GM21529 (cell line): ENCODE results near the gene WFDC5.
"Not testable (repeated sequence)": the region's sequence is repeated elsewhere in the genome, so short reads cannot be mapped to it uniquely, and the experiment has no call there.

Experiments
- ATAC-seq: cut with Tn5 transposase; IDR thresholded peaks from one replicate; pipeline ENCODE4 v1.9.1; 2021; ENCODE audit not compliant: unreplicated experiment

WFDC5 gene, protein sequence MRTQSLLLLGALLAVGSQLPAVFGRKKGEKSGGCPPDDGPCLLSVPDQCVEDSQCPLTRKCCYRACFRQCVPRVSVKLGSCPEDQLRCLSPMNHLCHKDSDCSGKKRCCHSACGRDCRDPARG

DNA sequence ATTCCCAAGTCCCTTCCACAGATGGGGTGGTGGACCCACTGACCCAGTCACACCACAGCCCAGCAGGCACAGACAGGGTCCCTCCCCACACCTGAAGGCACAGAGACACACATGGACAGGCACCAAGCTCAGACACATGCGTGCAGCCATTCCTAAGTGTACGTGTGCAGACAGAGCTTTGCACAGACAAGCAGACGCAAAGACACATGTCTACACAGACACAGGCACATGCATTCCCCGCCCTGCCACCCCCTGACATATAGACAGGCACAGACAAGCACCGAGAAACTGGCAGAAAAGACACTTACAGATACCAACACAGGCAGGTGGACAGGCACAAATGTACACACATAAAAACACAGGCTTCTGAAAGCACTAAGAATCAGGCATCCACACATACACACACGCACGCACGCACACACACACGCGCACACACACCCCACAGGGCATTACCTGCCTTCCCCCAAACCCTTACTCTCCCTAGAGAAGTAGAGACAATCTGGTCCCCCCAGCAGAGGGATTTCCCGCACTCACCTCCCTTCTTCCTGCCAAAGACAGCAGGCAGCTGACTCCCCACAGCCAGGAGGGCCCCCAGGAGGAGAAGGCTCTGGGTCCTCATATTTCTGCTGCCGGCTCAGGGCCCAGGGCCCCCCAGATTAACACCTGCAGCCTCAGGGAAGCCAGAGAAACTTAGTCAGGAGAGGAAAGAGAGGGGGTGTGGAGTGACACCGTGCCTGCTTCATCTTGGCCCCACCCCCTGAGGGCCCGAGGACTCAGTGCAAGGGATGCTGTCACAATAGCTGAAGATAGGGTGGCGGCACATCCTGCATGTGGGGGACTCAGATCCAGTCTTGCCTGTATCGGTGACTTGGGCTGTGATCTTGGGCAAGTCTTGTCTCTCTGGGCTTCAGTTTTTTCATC, at the start of gene WFDC5:
Gene WFDC5, minus strand, starts transcription at position 710 of the 921 bp plus-strand sequence. Its CDS starts 91 bp downstream, at position 619.
- no peak for ATAC-seq

DNA sequence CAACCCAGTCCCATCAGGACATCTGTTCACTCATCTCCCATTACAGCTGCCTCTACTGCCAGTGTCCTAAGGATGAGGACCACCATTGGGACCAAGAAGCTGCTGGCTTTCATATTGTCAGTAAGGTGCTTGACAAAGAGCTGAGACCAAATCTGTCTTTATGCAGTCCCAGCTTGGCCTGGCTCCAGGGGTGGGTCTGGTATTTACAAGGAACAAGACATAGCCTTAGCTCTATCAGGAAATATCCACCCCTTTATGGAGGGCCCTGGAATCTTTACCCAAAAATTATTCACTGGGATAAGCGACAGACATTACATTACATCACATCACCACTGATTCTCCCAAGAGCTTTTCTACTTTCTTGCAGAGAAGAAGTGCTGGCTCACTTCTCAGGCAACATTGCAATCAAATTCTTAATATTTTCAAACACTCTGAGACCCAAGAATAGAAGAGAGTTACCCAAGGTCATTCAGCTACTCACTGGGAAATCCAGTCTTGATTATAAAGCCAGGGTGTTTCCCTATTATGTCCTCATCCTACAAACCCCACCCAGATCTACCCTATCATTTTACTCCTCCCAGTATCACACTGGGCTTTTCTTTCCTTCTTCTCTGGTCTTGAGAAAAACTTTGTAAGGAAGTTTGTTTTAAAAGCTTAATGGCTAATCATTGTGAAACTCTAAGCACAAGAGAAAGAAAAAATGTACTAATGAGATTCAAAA, 48.3 kb upstream of the WFDC5 start:
- ATAC-seq: no peak

DNA sequence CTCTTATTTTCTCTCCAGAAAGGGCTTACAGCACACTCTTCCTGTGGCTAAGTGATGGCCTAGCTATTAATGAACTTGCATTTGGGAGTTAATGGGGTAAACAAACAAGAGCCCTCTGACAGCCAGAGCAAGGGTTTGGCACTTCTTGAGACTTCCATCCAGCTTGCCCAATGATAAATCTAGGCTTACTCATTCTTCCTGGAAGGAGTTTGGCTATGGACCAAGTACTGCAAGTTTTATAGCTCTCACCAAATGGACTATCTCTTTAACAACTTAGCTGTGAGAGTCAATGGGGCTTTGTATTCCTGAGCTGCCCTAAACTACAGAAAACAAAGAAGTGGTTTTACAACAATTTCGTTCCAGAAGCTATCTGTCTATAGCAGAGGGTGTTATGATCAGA, 43.0 kb upstream of the WFDC5 start:
- ATAC-seq: no peak

DNA sequence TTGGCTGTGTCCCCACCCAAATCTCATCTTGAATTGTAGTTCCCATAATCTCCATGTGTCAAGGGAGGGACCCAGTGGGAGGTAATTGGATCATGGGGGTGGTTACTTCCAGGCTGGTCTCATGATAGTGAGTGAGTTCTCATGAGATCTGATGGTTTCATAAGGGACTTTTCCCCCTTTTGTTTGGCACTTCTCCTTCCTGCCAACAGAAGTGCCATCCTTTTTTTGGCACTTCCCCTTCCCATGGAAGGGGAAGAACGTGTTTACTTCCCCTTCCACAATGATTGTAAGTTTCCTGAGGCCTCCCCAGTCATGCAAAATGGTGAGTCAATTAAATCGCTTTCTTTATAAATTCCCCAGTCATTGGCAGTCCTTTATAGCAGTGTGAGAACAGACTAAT, 41.7 kb upstream of the WFDC5 start:
- ATAC-seq: no peak

DNA sequence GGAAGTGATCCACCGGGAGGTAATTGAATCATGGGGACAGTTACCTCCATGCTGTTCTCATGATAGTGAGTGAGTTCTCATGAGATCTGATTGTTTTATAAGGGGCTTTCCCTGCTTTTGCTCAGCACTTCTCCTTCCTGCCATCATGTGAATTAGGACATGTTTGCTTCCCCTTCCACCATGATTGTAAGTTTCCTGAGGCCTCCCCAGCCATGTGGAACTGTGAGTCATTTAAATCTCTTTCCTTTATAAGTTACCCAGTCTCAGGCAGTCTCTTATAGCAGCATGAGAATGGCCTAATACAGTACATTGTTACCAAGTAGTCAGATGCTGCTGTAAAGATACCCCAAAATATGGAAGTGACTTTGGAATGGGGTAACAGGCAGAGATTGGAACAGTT, 39.8 kb upstream of the WFDC5 start:
- not testable (repeated sequence) for ATAC-seq

DNA sequence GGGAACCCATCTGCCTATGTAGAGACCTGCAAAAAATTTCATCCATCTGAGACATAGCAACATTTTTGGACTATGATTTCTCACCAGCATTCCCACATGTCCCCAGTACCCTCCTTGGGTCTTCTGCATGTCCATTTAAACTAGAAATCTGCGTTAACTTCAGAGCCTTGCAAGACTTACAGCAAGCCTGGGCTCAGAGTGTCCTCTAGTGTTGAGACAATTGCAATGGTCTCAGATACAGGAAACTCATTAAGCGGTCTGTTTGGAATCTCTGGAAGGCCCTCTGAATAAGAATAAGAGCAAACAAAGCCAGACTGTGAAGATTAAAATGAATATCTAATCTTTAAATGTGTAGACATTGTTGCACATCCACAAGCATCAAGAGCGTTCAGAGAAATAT, 39.2 kb upstream of the WFDC5 start:
- no peak for ATAC-seq

DNA sequence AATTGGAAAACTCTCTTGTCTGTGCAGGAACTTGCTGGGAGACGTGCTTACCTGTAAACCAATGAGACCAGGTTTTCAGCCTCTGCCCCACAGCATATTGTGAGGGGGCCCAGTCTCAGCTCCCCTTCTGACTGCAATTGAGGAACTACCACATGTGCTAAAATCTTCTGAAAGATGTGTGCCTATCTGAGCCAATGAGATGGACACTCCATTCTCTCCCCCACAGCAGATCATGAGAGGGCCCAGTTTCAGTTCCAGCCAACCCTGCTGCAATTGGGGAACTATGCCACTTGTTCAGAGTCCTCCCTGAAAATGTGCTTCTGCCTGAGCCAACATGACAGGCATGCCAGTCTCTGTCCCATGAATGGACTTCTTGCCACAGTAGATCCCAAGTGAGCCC, 38.8 kb upstream of the WFDC5 start:
- no peak for ATAC-seq

DNA sequence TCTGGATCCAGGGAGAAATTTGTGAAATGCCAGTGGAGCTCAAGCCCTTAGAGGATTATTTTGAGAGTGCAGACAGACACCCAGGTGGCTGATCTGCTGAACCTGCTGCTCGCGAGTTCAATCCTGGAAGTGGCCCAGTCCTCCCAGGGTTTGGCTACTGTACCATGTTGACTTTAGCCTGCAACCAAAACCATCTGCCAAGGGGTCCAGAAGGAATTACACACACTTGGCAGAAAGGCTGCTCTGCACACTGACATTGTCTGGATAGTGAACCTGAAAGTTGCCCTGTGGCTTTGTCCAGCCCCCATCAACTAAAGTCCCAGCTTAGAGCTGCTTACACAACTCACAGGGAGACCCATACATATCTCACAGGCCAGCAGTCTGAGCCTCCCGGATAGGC, 38.2 kb upstream of the WFDC5 start:
- ATAC-seq: no peak

DNA sequence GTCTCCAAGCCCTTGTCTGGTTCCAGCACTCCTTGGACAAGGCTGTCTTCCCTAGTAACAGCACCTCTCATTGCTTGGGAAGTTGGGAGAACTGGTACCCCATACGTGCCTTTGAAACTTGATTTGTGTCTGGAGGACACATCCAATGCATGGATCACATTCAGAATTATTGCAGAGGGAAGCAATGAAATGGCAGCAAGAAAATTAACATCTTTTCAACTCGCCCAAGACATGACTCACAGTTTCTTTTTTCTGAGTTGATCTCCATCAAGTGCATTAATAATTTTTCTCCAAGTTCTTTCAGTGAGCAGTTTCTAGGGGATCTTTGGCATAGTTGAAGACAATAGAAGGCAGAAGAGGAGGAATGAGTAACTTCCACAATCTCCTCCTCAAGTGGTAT, 37.4 kb upstream of the WFDC5 start:
- ATAC-seq: no peak

DNA sequence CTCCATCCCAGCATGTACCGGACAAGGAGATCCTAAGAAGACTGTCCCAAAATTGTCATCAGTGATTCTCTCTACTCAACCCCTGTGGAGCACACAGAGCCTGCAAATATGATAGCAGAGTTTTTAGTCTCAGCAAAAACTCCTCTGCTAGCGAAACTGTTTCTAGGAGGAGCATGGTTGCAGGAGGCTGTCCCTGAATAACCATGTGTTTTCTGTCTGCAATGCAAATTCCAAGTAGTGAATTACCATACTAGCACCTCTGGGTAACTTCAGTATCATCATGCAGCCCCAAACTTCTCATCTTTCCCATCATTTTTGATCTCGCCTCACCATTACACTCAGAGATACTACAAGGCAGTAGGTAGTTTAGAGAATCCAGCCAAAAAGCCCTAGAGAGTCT, 34.1 kb upstream of the WFDC5 start:
- ATAC-seq: no peak

DNA sequence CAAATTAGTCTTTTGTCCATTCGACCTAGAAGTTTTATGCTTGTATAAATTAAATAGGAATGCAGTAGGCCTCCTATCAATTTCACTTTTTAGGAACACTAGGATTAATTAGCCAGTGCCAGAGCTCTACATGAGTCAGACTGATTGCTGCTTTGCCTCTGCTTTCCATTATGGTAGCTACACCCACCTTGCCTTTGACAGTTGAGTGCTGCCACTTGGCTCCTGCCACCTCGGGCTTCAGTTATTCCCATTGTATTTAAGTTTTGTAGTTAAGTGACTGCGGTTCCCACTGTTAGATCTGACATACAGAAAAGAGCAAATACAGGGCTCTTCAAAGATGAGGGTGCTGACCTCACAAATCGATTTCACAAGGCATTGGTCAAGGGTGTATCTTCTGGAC, 25.9 kb upstream of the WFDC5 start:
- no peak for ATAC-seq

DNA sequence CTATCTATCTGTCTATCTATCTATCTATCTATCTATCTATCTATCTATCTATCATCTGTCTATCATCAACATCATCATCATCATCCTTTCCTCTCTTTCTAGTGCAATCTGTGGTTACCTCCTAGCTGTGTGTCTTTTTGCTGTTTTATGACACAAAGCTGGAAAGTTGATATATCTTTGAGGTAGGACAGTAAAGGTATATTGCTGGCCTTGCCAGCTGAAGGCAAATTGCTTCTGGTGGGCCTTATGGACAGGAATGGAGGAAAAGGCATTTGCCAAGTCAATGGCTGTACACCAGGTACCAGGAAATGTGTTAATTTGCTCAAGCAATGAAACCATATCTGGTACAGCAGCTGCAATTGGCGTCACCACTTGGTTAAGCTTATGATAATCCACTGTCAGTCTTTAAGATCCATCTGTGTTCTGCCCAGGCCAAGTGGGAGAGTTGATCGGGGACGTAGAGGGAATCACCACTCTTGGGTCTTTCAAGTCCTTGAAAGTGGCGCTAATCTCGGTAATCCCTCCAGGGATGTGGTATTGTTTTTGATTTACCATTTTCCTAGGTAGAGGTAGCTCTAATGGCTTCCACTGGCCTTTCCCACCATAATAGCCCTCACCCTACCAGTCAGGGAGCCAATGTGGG, 24.9 kb upstream of the WFDC5 start:
- not testable (repeated sequence) for ATAC-seq

DNA sequence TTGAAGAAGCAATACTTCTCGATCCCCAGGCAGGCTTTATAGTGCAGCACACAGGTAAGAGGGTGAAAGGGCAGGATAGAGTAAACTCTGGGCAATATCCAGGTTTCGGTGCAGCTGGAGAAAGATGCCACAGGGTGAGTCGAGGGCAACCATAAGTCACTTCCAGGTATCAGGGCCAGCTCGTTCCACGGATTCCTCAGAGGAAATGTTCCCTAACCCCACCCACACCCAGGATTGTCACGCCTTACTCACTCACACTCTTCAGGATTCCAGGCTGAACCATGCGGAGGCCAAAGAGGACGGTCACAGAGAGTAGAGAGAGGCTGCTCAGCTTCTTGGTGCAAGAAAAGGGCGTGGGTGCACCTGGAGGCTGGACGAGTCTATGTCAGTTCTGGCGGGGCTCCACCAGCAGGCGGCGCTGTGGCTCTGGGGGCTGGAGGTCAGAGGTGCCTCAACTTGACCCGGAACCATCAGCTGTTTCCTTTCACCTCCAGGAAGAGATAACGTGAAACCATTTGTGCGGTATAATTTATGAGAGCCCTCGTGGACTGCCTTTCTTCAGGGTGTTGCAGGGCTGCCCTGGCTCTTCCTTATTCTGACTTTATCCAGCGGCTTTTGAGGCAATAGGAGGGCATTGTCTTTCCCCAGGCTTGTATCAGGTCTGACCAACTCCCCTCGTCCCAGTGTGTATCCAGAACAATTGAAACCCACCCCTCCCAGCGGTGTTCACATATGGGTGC, 23.8 kb upstream of the WFDC5 start:
- no peak for ATAC-seq

DNA sequence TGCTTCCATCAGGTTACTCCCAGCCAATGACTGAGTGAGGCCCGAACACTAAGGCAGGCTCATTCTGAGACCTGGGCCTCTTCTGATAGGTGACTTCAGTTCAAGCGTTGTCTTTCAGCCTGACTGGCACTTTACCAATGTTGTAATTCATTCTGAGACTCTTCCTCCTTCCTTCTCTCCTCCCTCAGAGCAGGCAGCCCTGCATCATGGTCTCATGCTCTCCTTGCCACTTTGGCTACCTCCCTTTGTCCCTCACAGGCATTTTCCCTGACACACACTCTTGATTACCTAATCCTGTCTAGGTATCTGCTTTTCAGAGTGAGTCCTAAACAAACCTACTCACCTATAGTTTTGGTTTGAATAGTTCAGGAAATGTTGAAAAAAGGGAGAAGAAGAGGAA, 21.9 kb upstream of the WFDC5 start:
- no peak for ATAC-seq

DNA sequence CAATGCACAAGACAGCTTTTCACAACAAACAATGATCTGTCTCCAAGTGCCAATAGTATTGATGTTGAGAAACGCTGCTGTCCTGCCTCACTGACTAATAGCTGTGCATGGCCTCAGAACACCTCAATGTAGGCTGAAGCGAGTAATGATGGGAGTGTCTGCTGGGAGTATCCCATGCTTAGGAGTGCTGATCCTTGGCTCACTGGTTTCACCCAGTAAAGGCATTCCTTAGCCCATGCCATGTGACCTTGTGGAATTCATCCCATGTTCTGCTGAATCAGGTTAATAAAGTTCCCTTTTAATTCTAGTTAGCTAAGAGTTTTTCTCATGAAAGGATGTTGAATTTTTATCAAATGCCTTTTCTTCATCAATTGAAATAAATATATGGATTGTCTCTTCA, 13.1 kb upstream of the WFDC5 start:
- ATAC-seq: no peak

DNA sequence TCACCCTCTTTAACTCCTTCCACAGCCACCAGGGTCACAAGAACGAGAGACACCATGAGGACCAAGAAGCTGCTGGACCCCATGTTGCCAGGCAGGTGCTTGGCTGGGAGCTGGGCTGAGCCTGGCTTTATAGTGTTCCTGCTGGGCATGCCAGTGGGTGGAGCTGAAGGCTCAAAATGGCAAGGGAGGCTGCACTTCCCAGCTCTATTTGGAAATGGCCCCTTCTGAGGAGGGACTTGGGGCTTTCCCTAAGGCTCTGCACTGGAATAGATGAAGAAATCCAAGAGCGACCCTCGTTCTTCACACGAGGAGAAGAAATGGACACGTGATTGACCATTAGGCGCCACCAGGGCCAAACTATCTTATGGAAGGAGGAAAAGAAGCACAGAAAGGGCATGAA, 9.4 kb upstream of the WFDC5 start, which contains the start of gene WFDC12:
Gene WFDC12, minus strand, starts transcription at position 101 of the 400 bp plus-strand sequence. Its CDS starts 18 bp downstream, at position 83.
- no peak for ATAC-seq

DNA sequence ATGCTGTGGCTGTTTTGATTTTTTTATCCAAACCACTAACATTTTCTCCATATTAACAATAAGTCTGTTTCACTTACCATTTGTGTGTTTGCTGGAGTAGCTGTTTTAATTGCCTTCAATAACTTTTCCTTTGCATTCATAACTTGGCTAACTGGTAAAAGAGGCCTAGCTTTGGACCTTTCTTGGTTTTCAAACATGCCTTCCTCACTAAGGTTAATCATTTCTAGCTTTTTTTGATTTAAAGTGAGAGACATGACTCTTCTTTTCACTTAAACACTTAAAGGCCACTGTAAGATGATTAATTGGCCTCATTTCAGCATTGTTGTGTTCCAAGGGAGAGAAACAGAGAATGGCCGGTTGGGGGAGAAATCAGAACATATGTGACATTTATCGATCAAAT, 6.4 kb upstream of the WFDC5 start:
- ATAC-seq: no peak

DNA sequence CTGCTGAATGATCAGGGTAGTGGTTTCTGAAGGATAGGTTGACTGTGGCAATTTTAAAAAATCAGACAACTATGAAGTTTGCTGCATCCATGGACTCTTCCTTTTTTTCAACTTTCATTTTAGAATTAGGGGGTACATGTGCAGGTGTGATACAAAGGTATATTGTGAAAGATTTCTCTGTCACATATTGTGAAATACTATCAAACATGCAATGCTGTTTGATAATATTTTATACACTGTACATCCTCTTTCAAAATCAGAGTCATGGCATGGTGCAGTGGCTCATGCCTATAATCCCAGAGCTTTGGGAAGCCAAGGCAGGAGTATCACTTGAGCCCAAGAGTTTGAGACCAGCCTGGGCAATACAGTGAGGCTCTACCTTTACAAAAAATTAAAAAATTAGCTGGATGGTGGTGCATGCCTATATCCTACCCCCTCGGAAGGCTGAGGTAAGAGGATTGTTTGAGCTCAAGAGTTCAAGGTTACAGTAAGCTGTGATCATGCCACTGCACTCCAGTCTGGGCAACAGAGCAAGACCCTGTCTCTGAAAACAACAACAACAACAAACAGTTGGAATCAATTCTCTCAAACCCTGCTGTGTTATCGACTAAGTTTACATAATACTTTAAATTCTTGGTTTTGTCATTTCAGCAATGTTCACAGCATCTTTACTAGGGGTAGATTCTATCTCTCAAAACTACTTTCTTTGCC, 4.7 kb upstream of the WFDC5 start:
- no peak for ATAC-seq

DNA sequence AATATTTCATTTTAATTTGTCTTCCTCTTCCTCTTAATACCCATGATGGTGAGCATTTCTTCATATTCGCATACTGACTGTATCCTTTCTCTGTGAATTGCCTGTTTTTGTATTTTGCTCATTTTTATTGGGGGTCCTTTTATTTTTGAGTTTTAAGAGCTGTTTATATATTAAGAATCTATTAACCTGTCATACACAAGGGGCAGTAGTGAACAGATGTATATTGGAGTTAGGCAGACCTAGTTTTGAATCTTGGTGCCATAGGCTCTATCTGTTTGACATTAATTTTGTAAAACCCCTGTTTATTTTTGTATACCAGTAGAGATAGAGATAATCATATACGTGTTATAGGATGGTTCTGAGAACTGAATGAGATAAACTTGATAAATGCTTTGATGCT, 3.1 kb upstream of the WFDC5 start:
- ATAC-seq: no peak

DNA sequence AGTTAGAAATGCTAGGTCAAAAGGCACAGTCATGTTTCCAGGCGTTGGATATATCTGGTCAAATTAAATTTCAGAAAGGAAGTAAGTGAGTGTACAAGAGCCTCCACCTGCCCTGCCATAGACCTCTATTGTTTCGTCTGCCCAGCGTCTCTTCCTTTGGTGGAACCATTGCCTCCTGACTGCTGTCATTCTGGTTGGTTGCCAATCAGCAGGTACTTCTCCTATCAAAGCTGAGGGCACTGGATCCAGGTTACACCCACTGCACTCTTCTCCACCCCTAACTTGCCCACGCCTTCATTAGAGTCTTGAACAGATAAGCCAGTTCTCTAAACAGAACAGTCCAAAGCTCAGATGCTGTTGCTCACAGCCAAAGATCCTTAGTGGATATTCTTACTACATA, 2.6 kb upstream of the WFDC5 start:
- no peak for ATAC-seq
